ENCODE data around the gene ARL2BP. TPM values are rescaled to one million over a fixed set of nuclear protein-coding genes. Genes with fewer than 3 reads are reported as not detected.

ARL2BP gene
- total and polyA plus RNA-seq, 9 of the 15 experiments (the other 6 are each of a cell fraction or from before 2014, with no cell fraction given): 16.7 to 41.8 (median 27.2) TPM

DNA sequence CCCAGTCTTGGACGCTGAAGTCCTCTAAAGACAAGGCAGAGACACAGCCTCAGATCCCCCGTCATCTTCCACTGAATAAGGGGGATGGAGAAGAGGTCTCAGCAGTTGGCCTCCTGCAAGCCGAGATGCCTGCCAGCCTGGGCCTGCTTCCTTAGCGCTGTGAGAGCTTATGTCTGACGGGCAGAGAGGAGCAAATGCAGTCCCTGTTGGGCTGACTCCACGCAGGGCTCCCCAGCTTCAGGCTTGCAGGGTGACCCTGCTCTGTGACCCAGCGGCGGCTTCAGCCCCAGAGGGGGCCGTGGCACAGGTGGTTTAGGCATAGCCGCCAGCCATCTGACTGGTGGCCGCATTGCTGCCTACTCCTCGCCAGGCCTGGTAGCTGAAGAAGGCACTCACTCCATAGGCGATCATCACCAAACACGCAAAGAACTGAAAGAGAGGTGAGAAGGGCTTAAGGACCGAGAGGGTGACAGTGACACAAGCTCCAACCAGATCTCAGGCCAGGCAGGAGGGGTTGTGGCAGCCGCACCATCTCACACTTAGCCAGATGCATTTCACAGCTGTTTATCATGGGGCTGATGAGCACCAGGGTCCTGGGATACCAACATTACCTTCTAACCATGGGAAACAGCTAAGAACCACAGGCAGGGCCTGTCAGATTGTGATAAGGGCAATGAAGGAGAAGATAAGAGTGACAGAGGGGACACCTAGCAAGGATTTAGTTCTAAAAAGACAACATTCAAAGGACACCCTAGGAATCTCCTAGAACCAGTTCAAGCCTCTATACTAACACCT is 11.7 kb downstream of the ARL2BP start:
- Histone ChIP-seq H3K79me2 (ENCODE audit: control insufficient read depth, insufficient read depth, low read length) (no peaks in the 10 kb centered on the region), H3K9ac (ENCODE audit: insufficient read depth in 1 of 2, low read depth in 2 of 2, low read length in 2 of 2) (peak overlapping the region in 1 of 2 experiments; percentile 81; a peak in 2 of 4 replicates), H2AFZ (ENCODE audit: low read depth, low read length) (no peak overlapping the region), H3K4me1 (replicated peaks in 1 of 2; ENCODE audit: control insufficient read depth in 2 of 2, insufficient read depth in 2 of 2, low read length in 2 of 2) (peaks cover 12 to 17% of the 10 kb centered on the region in 2 experiments; a peak in 4 of 5 replicates), H3K27ac (ENCODE audit: extremely low read depth, low read depth, low read length) (no peak overlapping the region), H3K9me3 (replicated peaks; ENCODE audit: control insufficient read depth, insufficient read depth, low read depth, low read length) (no peaks in the 10 kb centered on the region), H3K4me2 (ENCODE audit: insufficient read depth, low read length) (no peak overlapping the region), H3K27me3 (ENCODE audit: control insufficient read depth in 2 of 2, insufficient read depth in 2 of 2, low read length in 2 of 2) (no peaks in the 10 kb centered on the region), H3K9me1 (ENCODE audit: control insufficient read depth, insufficient read depth, low read length) (no peaks in the 10 kb centered on the region), H4K20me1 (replicated peaks; ENCODE audit: control insufficient read depth, insufficient read depth, low read length) (no peaks in the 10 kb centered on the region), H3K4me3 (no peak overlapping the region), H3K36me3 (ENCODE audit: control insufficient read depth, insufficient read depth, low read length) (peaks cover 13% of the 10 kb centered on the region; the same call in 2 of the 3 replicates)
- 54% methylated on average over 15 of the region's 16 CpGs for WGBS (ENCODE audit: insufficient coverage, low coverage, missing lambda C conversion rate)
- peak; percentile 58 for ATAC-seq
- intact Hi-C loops (cut with micrococcal nuclease) (no loop called here), in situ Hi-C loops (cut with MboI) (no loop called here)
- peak; percentile 39 to 60 (median 46) for DNase-seq (ENCODE audit: extremely low read depth in 1 of 4, low spot score in 3 of 4)
- CTCF ChIA-PET (ENCODE audit: low intra/inter-chr PET ratio): no interaction called here
- POLR2A ChIA-PET: interaction anchor here (0.6 to 2.4 kb wide), 3 partner anchors 10 to 978 kb away, joined by 3 to 15 read pairs (median 6); no protein-coding TSS in a partner anchor
- no TSS peak for BruUV-seq (replicated peaks)
- FAIRE-seq: peak; percentile 67
- TF ChIP-seq CBX3 (IDR thresholded peaks at IDR 0.05; ENCODE audit: borderline replicate concordance in 1 of 2, low read length in 2 of 2): no peak
- no peak for TF ChIP-seq ZNF57 (CRISPR knock-in tag; IDR thresholded peaks at IDR 0.05)
- no peak for TF ChIP-seq FOXK1 (CRISPR knock-in tag; IDR thresholded peaks at IDR 0.05; ENCODE audit: borderline replicate concordance)
- TF ChIP-seq, protein P1, sequence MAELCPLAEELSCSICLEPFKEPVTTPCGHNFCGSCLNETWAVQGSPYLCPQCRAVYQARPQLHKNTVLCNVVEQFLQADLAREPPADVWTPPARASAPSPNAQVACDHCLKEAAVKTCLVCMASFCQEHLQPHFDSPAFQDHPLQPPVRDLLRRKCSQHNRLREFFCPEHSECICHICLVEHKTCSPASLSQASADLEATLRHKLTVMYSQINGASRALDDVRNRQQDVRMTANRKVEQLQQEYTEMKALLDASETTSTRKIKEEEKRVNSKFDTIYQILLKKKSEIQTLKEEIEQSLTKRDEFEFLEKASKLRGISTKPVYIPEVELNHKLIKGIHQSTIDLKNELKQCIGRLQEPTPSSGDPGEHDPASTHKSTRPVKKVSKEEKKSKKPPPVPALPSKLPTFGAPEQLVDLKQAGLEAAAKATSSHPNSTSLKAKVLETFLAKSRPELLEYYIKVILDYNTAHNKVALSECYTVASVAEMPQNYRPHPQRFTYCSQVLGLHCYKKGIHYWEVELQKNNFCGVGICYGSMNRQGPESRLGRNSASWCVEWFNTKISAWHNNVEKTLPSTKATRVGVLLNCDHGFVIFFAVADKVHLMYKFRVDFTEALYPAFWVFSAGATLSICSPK (IDR thresholded peaks at IDR 0.05; ENCODE audit: borderline replicate concordance): no peak
- TF ChIP-seq, protein P2, sequence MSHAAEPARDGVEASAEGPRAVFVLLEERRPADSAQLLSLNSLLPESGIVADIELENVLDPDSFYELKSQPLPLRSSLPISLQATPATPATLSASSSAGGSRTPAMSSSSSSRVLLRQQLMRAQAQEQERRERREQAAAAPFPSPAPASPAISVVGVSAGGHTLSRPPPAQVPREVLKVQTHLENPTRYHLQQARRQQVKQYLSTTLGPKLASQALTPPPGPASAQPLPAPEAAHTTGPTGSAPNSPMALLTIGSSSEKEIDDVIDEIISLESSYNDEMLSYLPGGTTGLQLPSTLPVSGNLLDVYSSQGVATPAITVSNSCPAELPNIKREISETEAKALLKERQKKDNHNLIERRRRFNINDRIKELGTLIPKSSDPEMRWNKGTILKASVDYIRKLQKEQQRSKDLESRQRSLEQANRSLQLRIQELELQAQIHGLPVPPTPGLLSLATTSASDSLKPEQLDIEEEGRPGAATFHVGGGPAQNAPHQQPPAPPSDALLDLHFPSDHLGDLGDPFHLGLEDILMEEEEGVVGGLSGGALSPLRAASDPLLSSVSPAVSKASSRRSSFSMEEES (CRISPR knock-in tag; IDR thresholded peaks at IDR 0.05): no peak
- no peak for TF ChIP-seq MTA3 (IDR thresholded peaks at IDR 0.05; ENCODE audit: borderline replicate concordance)
- TF ChIP-seq ZNF584 (CRISPR knock-in tag; IDR thresholded peaks at IDR 0.05; ENCODE audit: low read depth): no peak
- TF ChIP-seq CHD2 (IDR thresholded peaks at IDR 0.05; ENCODE audit: low read depth, low read length): no peak
- TF ChIP-seq TAL1 (IDR thresholded peaks at IDR 0.05): peak; percentile 81
- TF ChIP-seq SMAD3 (CRISPR knock-in tag; conservative IDR thresholded peaks at IDR 0.05): no peak
- no peak for TF ChIP-seq ELF4 (CRISPR knock-in tag; IDR thresholded peaks at IDR 0.05)
- TF ChIP-seq, protein P3, sequence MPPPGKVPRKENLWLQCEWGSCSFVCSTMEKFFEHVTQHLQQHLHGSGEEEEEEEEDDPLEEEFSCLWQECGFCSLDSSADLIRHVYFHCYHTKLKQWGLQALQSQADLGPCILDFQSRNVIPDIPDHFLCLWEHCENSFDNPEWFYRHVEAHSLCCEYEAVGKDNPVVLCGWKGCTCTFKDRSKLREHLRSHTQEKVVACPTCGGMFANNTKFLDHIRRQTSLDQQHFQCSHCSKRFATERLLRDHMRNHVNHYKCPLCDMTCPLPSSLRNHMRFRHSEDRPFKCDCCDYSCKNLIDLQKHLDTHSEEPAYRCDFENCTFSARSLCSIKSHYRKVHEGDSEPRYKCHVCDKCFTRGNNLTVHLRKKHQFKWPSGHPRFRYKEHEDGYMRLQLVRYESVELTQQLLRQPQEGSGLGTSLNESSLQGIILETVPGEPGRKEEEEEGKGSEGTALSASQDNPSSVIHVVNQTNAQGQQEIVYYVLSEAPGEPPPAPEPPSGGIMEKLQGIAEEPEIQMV (tag; conservative IDR thresholded peaks at IDR 0.05; ENCODE audit: low read depth): no peak
- TF ChIP-seq, protein P4, sequence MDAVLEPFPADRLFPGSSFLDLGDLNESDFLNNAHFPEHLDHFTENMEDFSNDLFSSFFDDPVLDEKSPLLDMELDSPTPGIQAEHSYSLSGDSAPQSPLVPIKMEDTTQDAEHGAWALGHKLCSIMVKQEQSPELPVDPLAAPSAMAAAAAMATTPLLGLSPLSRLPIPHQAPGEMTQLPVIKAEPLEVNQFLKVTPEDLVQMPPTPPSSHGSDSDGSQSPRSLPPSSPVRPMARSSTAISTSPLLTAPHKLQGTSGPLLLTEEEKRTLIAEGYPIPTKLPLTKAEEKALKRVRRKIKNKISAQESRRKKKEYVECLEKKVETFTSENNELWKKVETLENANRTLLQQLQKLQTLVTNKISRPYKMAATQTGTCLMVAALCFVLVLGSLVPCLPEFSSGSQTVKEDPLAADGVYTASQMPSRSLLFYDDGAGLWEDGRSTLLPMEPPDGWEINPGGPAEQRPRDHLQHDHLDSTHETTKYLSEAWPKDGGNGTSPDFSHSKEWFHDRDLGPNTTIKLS (IDR thresholded peaks at IDR 0.05; ENCODE audit: borderline replicate concordance, low read depth): no peak
- TF ChIP-seq RCOR1 (IDR thresholded peaks at IDR 0.05; ENCODE audit: borderline replicate concordance in 1 of 2, low read depth in 2 of 2, low read length in 2 of 2): peak in 1 of 2 experiments; percentile 53; a peak in 1 of 4 replicates

Measured in K562 (cell line).